ENCODE measurements around the gene ANAPC10.
"Not testable (repeated sequence)": the region's sequence is repeated elsewhere in the genome, so short reads cannot be mapped to it uniquely, and the experiment has no call there.

The ANAPC10 gene

DNA sequence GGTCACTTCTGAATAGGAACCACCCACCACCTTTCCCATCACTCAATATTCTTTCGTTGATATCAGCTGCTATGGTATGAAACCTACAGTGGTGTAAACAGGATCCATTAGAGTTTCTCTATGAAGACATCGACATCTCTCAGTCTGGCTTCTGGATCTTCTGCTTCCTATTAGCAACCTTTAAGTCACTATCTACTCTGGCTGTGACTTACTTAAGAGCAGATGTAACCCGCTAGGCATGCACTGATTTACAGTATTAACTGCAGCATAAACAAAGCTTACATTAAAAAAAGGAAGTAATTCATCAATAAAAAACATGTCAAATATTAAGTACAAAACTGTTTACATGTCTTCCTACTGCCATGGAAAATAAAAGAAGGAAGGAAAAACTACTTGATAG is 96.4 kb downstream of the ANAPC10 start:
- no peak for DNase-seq

DNA sequence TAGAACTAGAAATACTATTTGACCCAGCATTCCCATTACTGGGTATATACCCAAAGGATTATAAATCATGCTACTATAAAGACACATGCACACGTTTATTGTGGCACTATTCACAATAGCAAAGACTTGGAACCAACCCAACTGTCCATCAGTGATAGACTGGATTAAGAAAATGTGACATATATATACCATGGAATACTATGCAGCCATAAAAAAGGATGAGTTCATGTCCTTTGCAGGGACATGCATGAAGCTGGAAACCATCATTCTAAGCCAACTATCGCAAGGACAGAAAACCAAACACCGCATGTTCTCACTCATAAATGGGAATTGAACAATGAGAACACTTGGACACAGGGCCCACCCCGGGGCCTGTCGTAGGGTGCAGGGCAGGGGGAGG is 97.3 kb downstream of the ANAPC10 start:
- not testable (repeated sequence) for DNase-seq

GRCh38 chr4:144989306-144989705 is 108.7 kb downstream of the ANAPC10 start:
- no peak for DNase-seq

DNA sequence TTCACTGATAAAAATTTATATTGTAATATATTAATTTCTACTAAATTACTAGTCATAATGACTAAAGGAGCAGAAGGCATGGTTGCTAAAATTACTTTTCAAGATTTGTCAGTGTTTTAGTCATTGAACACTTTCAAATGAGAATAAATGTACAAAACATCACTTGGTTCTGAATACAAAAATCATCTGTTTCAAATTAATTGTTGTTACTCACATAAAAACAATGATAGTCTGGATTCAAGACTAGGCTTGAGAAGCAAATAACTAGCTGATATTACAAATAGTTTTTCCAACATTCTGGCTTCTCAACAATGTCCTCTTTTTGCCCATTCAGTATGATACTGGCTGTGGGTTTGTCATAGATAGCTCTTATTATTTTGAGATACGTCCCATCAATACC is 112.5 kb downstream of the ANAPC10 start:
- peak; percentile 24 for DNase-seq

GRCh38 chr4:144985014-144985413 is 113.0 kb downstream of the ANAPC10 start:
- DNase-seq: no peak

GRCh38 chr4:144984241-144984640 is 113.8 kb downstream of the ANAPC10 start:
- no peak for DNase-seq

GRCh38 chr4:144975718-144976117 is 122.3 kb downstream of the ANAPC10 start:
- DNase-seq: no peak

DNA sequence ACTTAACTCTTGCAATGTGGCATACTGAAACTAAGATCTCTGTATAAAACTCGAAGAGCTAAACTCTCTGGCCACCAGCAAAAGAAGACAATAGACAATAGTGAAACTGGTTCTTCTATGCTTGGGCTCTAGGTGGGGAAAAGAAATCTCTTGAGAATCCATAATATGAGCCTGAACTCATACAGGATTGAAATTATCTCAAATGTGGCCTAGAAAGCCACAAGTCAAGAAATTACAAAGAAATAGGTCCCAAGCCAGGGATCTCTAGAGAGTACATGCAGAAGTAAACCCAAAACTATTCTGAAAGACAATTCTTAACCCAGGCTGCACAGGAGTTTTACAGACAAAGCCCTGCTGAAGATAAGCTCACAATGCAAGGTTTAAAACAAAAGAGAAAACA is 127.4 kb downstream of the ANAPC10 start:
- no peak for DNase-seq

DNA sequence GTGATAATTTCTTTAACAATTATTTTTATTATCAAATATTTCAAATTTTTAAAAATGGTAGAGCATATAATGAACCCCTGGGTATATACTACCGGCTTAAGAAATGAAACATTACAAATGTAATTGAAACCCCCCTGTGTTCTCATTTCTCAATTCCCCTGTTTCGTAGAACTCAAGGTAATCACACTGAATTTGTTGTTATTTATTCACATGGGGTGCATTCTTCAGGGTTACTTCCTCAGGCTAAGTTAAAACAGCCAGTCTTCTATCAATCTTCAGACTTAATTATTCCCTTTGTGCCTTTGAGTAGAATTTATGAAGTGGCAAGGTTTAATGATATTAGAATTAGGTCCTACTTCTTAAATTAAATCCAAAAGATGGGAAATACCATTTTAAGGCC is 128.2 kb downstream of the ANAPC10 start:
- DNase-seq: no peak

DNA sequence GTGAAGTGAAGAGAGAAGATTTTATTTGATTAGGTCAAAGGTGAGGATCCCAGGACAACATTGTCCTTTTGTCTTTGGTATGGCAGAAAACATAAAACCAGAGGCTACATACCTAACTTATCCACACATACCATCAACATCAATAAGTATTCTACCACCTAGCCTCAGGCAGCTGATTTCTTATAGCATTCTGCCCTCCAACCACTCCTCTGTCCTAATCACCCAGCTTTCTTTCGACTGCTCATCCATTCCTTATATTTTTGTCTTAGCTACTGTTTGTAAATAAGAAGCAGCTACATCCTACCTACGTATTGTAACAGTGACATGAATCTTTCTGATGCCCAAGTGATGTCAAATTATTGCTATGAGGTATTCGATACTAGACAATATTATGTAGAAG is 129.4 kb downstream of the ANAPC10 start:
- DNase-seq: no peak

- DNase-seq: no peak
Observed at GRCh38 chr4:144967161-144967560, 130.8 kb downstream of the ANAPC10 start.

GRCh38 chr4:144962300-144962699 is 135.7 kb downstream of the ANAPC10 start:
- DNase-seq: no peak

DNA sequence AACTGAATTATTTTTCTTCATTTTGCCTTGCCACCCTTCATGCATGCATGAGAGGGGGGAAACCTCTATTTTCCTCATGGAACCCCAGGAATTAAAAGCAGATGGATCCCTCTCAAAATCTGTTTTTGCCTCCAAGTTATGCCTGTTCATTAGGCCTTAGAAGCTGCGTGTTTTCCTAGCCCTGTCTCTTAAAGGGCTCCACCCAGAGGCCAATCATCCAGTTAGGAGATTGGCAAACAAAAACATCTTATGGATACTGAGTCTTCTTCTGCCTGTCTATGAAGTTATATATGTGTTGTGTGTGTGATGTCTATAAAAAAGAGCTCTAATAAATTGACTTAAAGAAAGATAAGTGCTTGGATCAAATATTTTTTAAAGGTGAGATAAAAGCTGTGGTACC is 142.9 kb downstream of the ANAPC10 start:
- no peak for DNase-seq

DNA sequence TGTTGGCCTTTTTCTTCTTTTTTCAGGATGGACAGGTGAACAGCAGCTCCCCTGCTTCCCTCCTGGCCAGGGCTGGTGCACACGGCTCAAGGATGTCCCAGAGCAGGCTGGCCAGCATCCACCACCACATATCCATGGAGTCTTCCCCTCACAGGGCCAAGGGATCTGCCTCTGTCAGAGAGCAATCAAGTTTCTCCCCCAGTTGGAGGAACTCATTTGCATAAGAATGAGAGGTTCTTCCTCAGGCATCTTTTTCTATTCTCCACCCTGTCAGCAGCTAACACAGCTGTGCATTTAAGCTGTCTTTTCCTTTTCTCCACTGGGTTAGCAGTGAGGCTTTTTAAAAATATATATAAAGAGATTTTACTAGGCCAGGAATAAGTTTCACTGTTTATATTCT is 143.8 kb downstream of the ANAPC10 start:
- DNase-seq: no peak

DNA sequence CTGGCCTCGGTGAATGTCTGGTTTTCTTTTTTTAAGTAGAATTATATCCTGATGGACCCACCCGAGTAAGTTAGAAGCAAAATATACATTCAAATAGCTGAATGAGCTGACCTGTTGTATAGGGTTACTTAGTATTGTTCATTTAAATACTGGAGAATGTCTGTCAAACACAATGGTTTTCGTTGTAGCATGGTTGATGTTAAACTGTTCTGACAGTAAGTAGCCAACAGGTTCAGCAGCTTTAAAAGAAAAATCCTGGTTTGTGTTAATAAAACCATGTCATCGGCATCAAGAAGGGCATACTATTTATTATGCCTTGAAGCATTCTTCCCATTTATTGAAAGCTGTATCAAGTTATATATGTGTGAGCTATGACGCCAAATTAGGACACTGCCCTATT is 149.6 kb downstream of the ANAPC10 start:
- DNase-seq: no peak

DNA sequence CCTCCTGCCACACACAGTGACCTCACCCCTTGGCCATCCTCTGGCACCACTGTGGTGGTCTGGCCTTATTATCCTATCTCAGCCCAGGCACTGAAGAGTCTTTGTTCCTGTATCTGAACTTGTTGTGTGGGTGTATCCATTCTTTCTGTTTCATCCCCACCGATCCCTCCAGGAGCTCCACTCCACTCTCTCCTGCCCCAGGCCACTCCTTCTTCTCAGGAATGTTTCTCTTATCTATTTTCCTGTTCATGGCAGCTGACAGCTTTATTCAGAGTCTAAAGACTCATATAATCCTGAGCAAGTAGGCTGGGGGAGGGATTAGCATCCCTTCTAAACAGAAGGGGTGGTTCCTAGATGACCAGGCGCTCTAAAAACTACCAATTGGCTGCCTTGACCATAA is 150.0 kb downstream of the ANAPC10 start:
- no peak for DNase-seq

Measured in fibroblast of skin of right biceps (primary cell).